Measurements from ENCODE around the gene ELAVL2. TPM values are rescaled to one million over a fixed set of nuclear protein-coding genes. Genes with fewer than 3 reads are reported as not detected.

The ELAVL2 gene
- total and polyA plus RNA-seq, 7 experiments from 2014 or later: not detected

GRCh38 chr9:23669776-23670175, 156.3 kb downstream of the ELAVL2 start:
- intact Hi-C loops (cut with micrococcal nuclease): no loop called here
- H3K9me3 Mint-ChIP-seq: peaks cover 0 to 14% (median 6%) of the 10 kb centered on the region in 11 donors
- peaks cover 0 to 2% (median 0%) of the 10 kb centered on the region in 7 donors for H3K4me1 Mint-ChIP-seq
- no peaks in the 10 kb centered on the region for H3K36me3 ChIP-seq (ENCODE audit: control insufficient read depth in 2 of 3, insufficient read depth in 3 of 3, low read length in 3 of 3)
- no peak overlapping the region for H3K27ac ChIP-seq (ENCODE audit: low read depth, low read length)
- ChIA-PET POLR2A (no interaction called here), CTCF (no interaction called here)
- H3K4me3 Mint-ChIP-seq: no peak overlapping the region
- H3K9me3 ChIP-seq (ENCODE audit: control insufficient read depth in 2 of 3, low read length in 3 of 3): no peaks in the 10 kb centered on the region
- H3K27ac Mint-ChIP-seq: no peak overlapping the region
- H3K27me3 ChIP-seq (ENCODE audit: control insufficient read depth in 2 of 2, insufficient read depth in 2 of 2, low read length in 2 of 2): no peaks in the 10 kb centered on the region
- no peak for DNase-seq
- H3K4me3 ChIP-seq (ENCODE audit: low read length): no peak overlapping the region
- no peaks in the 10 kb centered on the region for H3K4me1 ChIP-seq (ENCODE audit: control insufficient read depth in 2 of 2, insufficient read depth in 2 of 2, low read length in 2 of 2)
- no peaks in the 10 kb centered on the region for H3K36me3 Mint-ChIP-seq
- ATAC-seq: no peak
- no peaks in the 10 kb centered on the region for H3K27me3 Mint-ChIP-seq

DNA sequence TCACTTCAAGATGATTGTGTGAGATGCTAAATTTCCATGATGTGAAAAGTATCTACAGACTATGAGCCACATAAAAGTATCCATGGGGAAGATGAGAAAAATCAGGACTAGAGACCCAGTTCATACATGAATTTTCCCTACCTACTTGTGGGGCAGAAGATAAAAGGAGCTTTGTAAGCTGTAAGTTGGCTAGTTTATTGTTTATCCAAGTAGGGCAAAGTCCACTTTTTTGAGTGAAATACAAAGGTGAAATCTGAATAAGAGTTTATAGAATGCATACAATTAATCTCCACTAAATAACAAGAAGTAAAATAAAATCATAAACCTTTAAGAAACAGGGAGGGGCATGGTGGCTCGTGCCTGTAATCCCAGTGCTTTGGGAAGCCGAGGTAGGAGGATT, 160.4 kb downstream of the ELAVL2 start:
- Histone ChIP-seq H3K27me3 (ENCODE audit: control insufficient read depth in 2 of 2, insufficient read depth in 2 of 2, low read length in 2 of 2) (no peaks in the 10 kb centered on the region), H3K4me1 (ENCODE audit: control insufficient read depth in 2 of 2, insufficient read depth in 2 of 2, low read length in 2 of 2) (no peaks in the 10 kb centered on the region), H3K27ac (ENCODE audit: low read depth, low read length) (no peak overlapping the region), H3K9me3 (ENCODE audit: control insufficient read depth in 2 of 3, low read length in 3 of 3) (no peaks in the 10 kb centered on the region), H3K4me3 (ENCODE audit: low read length) (no peak overlapping the region), H3K36me3 (ENCODE audit: control insufficient read depth in 2 of 3, insufficient read depth in 3 of 3, low read length in 3 of 3) (no peaks in the 10 kb centered on the region)
- Mint-ChIP-seq H3K4me1 (peaks cover 0 to 2% (median 0%) of the 10 kb centered on the region in 7 donors), H3K27me3 (no peaks in the 10 kb centered on the region), H3K27ac (no peak overlapping the region), H3K36me3 (peaks cover 0 to 2% (median 0%) of the 10 kb centered on the region in 5 donors), H3K9me3 (peaks cover 0 to 18% (median 4%) of the 10 kb centered on the region in 11 donors), H3K4me3 (no peak overlapping the region)
- ATAC-seq (no peak), DNase-seq (no peak)
- intact Hi-C loops (cut with micrococcal nuclease): no loop called here
- POLR2A ChIA-PET: no interaction called here
- CTCF ChIA-PET: no interaction called here

- POLR2A ChIA-PET: no interaction called here
- DNase-seq (no peak), ATAC-seq (no peak)
- H3K27me3 ChIP-seq (ENCODE audit: control insufficient read depth in 2 of 2, insufficient read depth in 2 of 2, low read length in 2 of 2): no peaks in the 10 kb centered on the region
- intact Hi-C loops (cut with micrococcal nuclease): no loop called here
- H3K9me3 Mint-ChIP-seq: peaks cover 0 to 18% (median 6%) of the 10 kb centered on the region in 11 donors
- no peaks in the 10 kb centered on the region for H3K36me3 ChIP-seq (ENCODE audit: control insufficient read depth in 2 of 3, insufficient read depth in 3 of 3, low read length in 3 of 3)
- no peak overlapping the region for H3K4me3 ChIP-seq (ENCODE audit: low read length)
- H3K4me1 Mint-ChIP-seq: peaks cover 0 to 2% (median 0%) of the 10 kb centered on the region in 7 donors
- H3K4me3 Mint-ChIP-seq: no peak overlapping the region
- H3K9me3 ChIP-seq (ENCODE audit: control insufficient read depth in 2 of 3, low read length in 3 of 3): no peaks in the 10 kb centered on the region
- H3K27me3 Mint-ChIP-seq: no peaks in the 10 kb centered on the region
- peaks cover 0 to 5% (median 0%) of the 10 kb centered on the region in 5 donors for H3K36me3 Mint-ChIP-seq
- H3K4me1 ChIP-seq (ENCODE audit: control insufficient read depth in 2 of 2, insufficient read depth in 2 of 2, low read length in 2 of 2): no peaks in the 10 kb centered on the region
- H3K27ac Mint-ChIP-seq: no peak overlapping the region
- CTCF ChIA-PET: no interaction called here
- H3K27ac ChIP-seq (ENCODE audit: low read depth, low read length): no peak overlapping the region
These were observed 161.0 kb downstream of the ELAVL2 start for GRCh38 chr9:23665051-23665450.

GRCh38 chr9:23663946-23664345, 162.1 kb downstream of the ELAVL2 start:
- Histone ChIP-seq H3K36me3 (ENCODE audit: control insufficient read depth in 2 of 3, insufficient read depth in 3 of 3, low read length in 3 of 3) (no peaks in the 10 kb centered on the region), H3K4me1 (ENCODE audit: control insufficient read depth in 2 of 2, insufficient read depth in 2 of 2, low read length in 2 of 2) (no peaks in the 10 kb centered on the region), H3K4me3 (ENCODE audit: low read length) (no peak overlapping the region), H3K27me3 (ENCODE audit: control insufficient read depth in 2 of 2, insufficient read depth in 2 of 2, low read length in 2 of 2) (no peaks in the 10 kb centered on the region), H3K9me3 (ENCODE audit: control insufficient read depth in 2 of 3, low read length in 3 of 3) (no peaks in the 10 kb centered on the region), H3K27ac (ENCODE audit: low read depth, low read length) (no peak overlapping the region)
- no peak for DNase-seq
- Mint-ChIP-seq H3K27ac (no peak overlapping the region), H3K4me1 (peaks cover 0 to 2% (median 0%) of the 10 kb centered on the region in 7 donors), H3K4me3 (no peak overlapping the region), H3K27me3 (no peaks in the 10 kb centered on the region), H3K36me3 (peaks cover 0 to 5% (median 0%) of the 10 kb centered on the region in 5 donors), H3K9me3 (peaks cover 0 to 18% (median 6%) of the 10 kb centered on the region in 11 donors)
- no peak for ATAC-seq
- ChIA-PET POLR2A (no interaction called here), CTCF (no interaction called here)
- intact Hi-C loops (cut with micrococcal nuclease): no loop called here

DNA sequence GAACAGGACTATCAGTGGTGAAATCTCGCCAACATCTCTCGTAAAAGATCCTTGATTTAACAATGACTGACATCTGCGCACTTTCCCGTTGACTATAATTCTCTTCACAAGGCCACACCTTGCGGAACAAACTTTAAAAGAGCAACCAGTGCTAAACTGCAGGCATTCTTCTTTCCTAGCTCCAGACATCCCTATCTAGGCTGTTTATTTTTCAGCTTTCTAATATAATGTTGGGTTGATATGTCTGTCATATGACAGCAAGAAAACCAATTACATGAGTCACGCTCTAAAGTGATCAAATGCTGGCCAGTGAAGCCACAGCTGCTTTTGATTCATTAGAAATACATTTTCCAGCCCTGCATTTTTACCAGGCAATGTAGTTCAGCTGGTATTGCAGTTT, 162.5 kb downstream of the ELAVL2 start:
- DNase-seq (no peak), ATAC-seq (no peak)
- Mint-ChIP-seq H3K36me3 (peaks cover 0 to 5% (median 0%) of the 10 kb centered on the region in 5 donors), H3K4me3 (no peak overlapping the region), H3K9me3 (peaks cover 0 to 18% (median 6%) of the 10 kb centered on the region in 11 donors), H3K4me1 (peaks cover 0 to 2% (median 0%) of the 10 kb centered on the region in 7 donors), H3K27me3 (no peaks in the 10 kb centered on the region), H3K27ac (no peak overlapping the region)
- no peaks in the 10 kb centered on the region for H3K4me1 ChIP-seq (ENCODE audit: control insufficient read depth in 2 of 2, insufficient read depth in 2 of 2, low read length in 2 of 2)
- H3K4me3 ChIP-seq (ENCODE audit: low read length): no peak overlapping the region
- no peaks in the 10 kb centered on the region for H3K9me3 ChIP-seq (ENCODE audit: control insufficient read depth in 2 of 3, low read length in 3 of 3)
- no peak overlapping the region for H3K27ac ChIP-seq (ENCODE audit: low read depth, low read length)
- no peaks in the 10 kb centered on the region for H3K36me3 ChIP-seq (ENCODE audit: control insufficient read depth in 2 of 3, insufficient read depth in 3 of 3, low read length in 3 of 3)
- intact Hi-C loops (cut with micrococcal nuclease): no loop called here
- H3K27me3 ChIP-seq (ENCODE audit: control insufficient read depth in 2 of 2, insufficient read depth in 2 of 2, low read length in 2 of 2): no peaks in the 10 kb centered on the region
- POLR2A ChIA-PET: no interaction called here
- CTCF ChIA-PET: no interaction called here

DNA sequence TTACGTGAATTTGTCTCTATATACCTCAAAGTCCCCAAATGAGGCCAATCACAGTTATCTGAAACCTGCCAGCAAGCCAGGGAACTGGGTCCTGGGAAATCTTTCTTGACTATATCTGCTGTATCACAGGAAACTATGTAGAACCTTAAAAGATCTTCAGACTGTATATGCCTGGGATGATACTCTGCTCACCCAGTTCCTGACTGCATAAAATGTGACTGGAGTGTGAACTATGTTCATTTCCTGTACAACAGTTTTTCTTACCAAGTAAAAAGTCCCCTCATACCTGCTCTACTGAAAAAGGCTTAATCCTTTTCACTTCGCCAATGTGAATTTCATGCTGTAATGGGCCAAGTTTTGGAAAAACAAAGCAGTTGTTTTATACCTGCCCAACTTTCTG, 162.9 kb downstream of the ELAVL2 start:
- intact Hi-C loops (cut with micrococcal nuclease): no loop called here
- peaks cover 0 to 2% (median 0%) of the 10 kb centered on the region in 7 donors for H3K4me1 Mint-ChIP-seq
- ChIA-PET CTCF (no interaction called here), POLR2A (no interaction called here)
- DNase-seq (no peak), ATAC-seq (no peak)
- peaks cover 0 to 5% (median 0%) of the 10 kb centered on the region in 5 donors for H3K36me3 Mint-ChIP-seq
- H3K27ac ChIP-seq (ENCODE audit: low read depth, low read length): no peak overlapping the region
- H3K27me3 Mint-ChIP-seq: no peaks in the 10 kb centered on the region
- no peak overlapping the region for H3K27ac Mint-ChIP-seq
- no peaks in the 10 kb centered on the region for H3K27me3 ChIP-seq (ENCODE audit: control insufficient read depth in 2 of 2, insufficient read depth in 2 of 2, low read length in 2 of 2)
- H3K4me3 Mint-ChIP-seq: no peak overlapping the region
- peaks cover 0 to 18% (median 6%) of the 10 kb centered on the region in 11 donors for H3K9me3 Mint-ChIP-seq
- H3K4me1 ChIP-seq (ENCODE audit: control insufficient read depth in 2 of 2, insufficient read depth in 2 of 2, low read length in 2 of 2): no peaks in the 10 kb centered on the region
- H3K36me3 ChIP-seq (ENCODE audit: control insufficient read depth in 2 of 3, insufficient read depth in 3 of 3, low read length in 3 of 3): no peaks in the 10 kb centered on the region
- no peaks in the 10 kb centered on the region for H3K9me3 ChIP-seq (ENCODE audit: control insufficient read depth in 2 of 3, low read length in 3 of 3)
- no peak overlapping the region for H3K4me3 ChIP-seq (ENCODE audit: low read length)

GRCh38 chr9:23662320-23662719, 163.7 kb downstream of the ELAVL2 start:
- intact Hi-C loops (cut with micrococcal nuclease): no loop called here
- DNase-seq (no peak), ATAC-seq (no peak)
- H3K4me1 ChIP-seq (ENCODE audit: control insufficient read depth in 2 of 2, insufficient read depth in 2 of 2, low read length in 2 of 2): no peaks in the 10 kb centered on the region
- ChIA-PET CTCF (no interaction called here), POLR2A (no interaction called here)
- no peak overlapping the region for H3K27ac Mint-ChIP-seq
- H3K36me3 ChIP-seq (ENCODE audit: control insufficient read depth in 2 of 3, insufficient read depth in 3 of 3, low read length in 3 of 3): no peaks in the 10 kb centered on the region
- H3K4me1 Mint-ChIP-seq: no peaks in the 10 kb centered on the region
- H3K27me3 ChIP-seq (ENCODE audit: control insufficient read depth in 2 of 2, insufficient read depth in 2 of 2, low read length in 2 of 2): no peaks in the 10 kb centered on the region
- H3K27me3 Mint-ChIP-seq: no peaks in the 10 kb centered on the region
- H3K9me3 ChIP-seq (ENCODE audit: control insufficient read depth in 2 of 3, low read length in 3 of 3): no peaks in the 10 kb centered on the region
- H3K36me3 Mint-ChIP-seq: peaks cover 0 to 5% (median 0%) of the 10 kb centered on the region in 5 donors
- H3K4me3 Mint-ChIP-seq: no peak overlapping the region
- peaks cover 0 to 10% (median 5%) of the 10 kb centered on the region in 11 donors for H3K9me3 Mint-ChIP-seq
- no peak overlapping the region for H3K27ac ChIP-seq (ENCODE audit: low read depth, low read length)
- no peak overlapping the region for H3K4me3 ChIP-seq (ENCODE audit: low read length)

Data from naive thymus-derived CD4-positive, alpha-beta T cell (primary cell).